B cell (primary cell): Measurements from ENCODE around the gene APOC1.

ENCODE experiments used
- EZH2 ChIP-seq: IDR thresholded peaks from 2 replicates; pipeline ENCODE4 v1.6.1; 2012; ENCODE audit warnings: borderline replicate concordance, low read depth, mild to moderate bottlenecking, moderate library complexity, low read length; ENCODE audit not compliant: insufficient read depth, poor library complexity, severe bottlenecking
- TF ChIP-seq, protein P1 (sequence below): fragments of 200-600 bp; IDR thresholded peaks from one replicate; pipeline ENCODE4 v1.8.0; 2022; ENCODE audit warnings: antibody characterized with exemption, mild to moderate bottlenecking

DNA sequence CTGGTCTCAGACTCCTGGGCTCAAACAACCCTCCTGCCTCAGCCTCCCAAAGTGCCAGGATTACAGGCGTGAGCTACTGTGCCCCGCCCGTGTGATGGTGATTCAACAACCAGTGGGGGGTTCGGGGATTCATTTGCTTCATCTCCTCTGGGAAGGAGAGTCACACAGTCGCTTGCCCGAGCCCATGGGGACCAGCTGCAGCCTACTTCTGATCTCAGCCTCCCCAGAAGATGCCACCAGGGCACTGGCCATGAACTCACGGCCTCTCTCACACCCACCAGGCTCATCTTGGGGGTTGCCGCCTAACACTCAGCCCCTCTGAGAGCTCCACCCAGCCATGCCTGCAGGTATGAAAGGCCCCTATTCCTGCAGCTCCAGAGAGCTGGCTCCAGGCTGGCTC lies 16.6 kb upstream of the APOC1 start:
- TF ChIP-seq, protein P1, sequence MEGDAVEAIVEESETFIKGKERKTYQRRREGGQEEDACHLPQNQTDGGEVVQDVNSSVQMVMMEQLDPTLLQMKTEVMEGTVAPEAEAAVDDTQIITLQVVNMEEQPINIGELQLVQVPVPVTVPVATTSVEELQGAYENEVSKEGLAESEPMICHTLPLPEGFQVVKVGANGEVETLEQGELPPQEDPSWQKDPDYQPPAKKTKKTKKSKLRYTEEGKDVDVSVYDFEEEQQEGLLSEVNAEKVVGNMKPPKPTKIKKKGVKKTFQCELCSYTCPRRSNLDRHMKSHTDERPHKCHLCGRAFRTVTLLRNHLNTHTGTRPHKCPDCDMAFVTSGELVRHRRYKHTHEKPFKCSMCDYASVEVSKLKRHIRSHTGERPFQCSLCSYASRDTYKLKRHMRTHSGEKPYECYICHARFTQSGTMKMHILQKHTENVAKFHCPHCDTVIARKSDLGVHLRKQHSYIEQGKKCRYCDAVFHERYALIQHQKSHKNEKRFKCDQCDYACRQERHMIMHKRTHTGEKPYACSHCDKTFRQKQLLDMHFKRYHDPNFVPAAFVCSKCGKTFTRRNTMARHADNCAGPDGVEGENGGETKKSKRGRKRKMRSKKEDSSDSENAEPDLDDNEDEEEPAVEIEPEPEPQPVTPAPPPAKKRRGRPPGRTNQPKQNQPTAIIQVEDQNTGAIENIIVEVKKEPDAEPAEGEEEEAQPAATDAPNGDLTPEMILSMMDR = no peak
- no peak for TF ChIP-seq EZH2
